ENCODE results near the gene STKLD1.
"Not testable (repeated sequence)": the region's sequence is repeated elsewhere in the genome, so short reads cannot be mapped to it uniquely, and the experiment has no call there.

The STKLD1 gene

DNA sequence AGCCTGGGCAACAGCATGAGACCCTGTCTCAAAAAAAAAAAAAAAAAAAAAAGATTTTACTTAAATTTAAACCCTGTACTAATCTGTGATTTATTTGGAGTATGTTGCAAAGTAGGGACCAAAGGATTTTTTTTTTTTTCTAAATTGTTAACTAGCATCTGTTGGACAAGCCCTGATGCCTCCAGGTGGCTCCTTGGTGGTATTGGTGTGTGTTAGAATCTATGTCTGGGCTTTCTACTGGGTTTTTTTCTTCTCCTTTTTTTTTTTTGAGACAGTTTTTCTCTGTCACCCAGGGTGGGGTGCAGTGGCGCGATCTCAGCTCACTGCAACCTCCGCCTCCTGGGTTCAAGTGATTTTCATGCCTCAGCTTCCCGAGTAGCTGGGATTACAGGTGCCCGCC is 75.7 kb downstream of the STKLD1 start:
- not testable (repeated sequence) for DNase-seq

DNA sequence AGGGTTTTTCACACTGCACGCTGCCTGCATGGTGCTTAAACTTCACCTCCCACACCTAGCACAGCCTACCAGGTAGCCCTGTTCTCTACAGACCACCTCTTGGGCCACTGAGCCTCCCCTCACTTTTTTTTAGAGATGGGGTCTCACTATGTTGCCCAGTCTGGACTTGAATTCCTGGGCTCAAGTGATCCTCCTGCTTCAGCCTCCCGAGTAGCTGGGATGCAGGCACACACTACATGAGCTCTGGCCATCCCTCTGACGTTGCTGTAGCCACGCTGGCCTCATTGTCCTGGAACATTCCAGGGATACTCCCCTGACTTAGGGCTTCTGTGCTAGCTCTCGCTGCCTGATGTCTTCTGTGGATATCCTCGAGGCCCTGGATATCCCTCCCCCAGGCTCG is 76.4 kb downstream of the STKLD1 start:
- DNase-seq: no peak

DNA sequence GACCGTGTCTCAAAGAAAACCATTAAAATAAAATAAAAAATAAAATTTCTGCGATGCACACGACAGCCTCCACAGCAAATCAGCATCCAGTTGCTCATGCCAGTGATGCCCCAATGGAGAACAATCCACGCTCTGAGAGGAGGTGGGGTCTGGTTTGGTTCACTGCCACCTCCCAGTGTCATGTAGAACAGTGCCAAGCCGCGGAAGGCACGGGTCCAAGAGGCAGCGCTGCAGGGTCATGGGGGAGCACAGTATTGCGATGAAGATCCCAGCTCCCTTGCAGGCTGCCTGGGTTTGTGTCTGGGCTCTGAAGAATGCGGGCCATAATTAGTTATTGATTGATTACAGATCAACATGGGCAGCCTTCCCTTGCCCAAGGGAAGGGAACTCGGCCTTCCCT is 77.5 kb downstream of the STKLD1 start:
- DNase-seq: no peak

DNA sequence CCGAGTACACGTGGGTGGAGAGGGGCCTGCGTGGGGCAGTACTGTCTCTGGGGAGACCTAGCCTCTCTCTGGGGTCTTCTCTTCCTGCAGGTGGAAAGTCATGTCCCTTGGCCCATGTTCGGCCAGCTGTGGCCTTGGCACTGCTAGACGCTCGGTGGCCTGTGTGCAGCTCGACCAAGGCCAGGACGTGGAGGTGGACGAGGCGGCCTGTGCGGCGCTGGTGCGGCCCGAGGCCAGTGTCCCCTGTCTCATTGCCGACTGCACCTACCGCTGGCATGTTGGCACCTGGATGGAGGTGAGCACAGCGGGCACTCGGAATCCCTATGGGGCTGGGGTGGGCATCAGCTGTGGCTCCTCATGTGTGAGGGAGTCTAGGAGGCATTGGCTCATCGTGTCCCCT is 78.2 kb downstream of the STKLD1 start:
- DNase-seq: no peak

DNA sequence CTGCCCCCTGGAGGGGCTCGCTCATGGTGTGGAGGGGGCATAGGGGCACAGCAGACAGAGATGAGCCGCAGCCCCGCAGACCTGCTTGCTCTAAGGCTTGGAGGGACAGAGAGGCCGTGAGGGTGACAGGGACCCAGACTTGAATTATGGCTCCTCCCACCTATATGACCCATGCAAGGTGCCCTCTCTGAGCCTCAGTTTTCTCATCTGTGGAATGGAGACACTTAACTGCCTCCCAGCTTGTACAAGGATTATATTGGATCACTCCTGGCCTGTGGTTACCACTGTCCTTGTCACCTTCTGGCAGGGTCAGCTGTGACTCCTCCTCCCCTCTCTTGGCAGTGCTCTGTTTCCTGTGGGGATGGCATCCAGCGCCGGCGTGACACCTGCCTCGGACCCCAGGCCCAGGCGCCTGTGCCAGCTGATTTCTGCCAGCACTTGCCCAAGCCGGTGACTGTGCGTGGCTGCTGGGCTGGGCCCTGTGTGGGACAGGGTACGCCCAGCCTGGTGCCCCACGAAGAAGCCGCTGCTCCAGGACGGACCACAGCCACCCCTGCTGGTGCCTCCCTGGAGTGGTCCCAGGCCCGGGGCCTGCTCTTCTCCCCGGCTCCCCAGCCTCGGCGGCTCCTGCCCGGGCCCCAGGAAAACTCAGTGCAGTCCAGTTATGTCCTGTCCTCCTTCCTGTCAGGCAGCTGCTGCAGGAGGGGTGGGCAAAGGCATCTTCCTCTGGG is 78.9 kb downstream of the STKLD1 start:
- DNase-seq: no peak

Data from NCI-H2081 treated with DMSO at 0.1 percent for 48 hours (cell line).